Daoy (cell line): ENCODE measurements around the gene CASKIN1. TPM values are rescaled to one million over a fixed set of nuclear protein-coding genes. Genes with fewer than 3 reads are reported as not detected.
A peak's percentile ranks its signal among the peaks of the same experiment; 100 is the strongest.
"Not testable (repeated sequence)": the region's sequence is repeated elsewhere in the genome, so short reads cannot be mapped to it uniquely, and the experiment has no call there.

Experiments
- DNase-seq: peaks from one replicate; pipeline ENCODE4 v3.0.0-alpha.2; 2015; ENCODE audit warnings: low read depth
- total RNA-seq: library from RNA; depleted of rRNA; stranded (reverse); fragments of >200 nt; shearing (Covaris generic); gene quantifications from 2 replicates; pipeline ENCODE4 v1.2.3, GENCODE V29; 2014; rRNA removed

The CASKIN1 gene
- total RNA-seq, 1 experiment from 2014 or later: not detected

DNA sequence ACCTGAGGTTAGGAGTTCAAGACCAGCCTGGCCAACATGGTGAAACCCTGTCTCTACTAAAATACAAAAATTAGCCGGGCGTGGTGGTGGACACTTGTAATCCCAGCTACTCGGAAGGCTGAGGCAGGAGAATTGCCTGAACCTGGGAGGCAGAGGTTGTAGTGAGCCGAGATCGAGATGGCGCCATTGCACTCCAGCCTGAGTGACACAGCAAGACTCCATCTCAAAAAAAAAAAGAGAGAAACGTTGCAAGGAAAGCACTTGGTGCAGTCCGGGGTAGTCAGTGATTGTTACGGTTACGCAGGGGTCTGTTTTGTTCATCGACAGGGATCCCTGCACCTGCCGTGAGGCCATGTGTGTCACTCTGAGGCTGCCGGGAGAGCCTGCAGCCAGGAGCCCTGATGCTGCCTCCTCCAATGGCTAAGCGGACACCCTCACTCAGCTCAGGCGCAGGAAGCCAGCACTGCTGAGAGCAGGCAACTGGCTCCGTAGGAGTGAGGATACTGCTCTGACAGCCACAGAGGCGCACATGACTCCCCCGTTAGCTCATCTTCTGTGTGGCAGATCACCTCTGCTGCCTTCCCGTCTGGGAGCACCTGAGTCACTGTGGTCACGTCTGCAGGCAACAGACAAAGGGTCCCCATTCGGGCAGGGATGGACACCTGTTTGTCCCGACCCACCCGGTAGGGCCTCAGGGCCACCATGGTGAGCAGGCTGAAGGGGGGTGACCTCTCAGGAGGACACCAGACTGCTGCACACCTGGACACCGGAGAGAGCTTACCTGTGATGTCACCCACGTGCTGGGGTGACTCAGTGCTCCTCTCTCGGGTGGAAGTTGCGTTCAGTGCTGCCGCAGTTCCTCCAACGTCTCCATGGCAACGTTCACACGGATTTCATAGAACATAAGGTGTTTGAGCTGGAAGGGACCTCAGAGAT, 53.2 kb downstream of the CASKIN1 start:
- DNase-seq: no peak

DNA sequence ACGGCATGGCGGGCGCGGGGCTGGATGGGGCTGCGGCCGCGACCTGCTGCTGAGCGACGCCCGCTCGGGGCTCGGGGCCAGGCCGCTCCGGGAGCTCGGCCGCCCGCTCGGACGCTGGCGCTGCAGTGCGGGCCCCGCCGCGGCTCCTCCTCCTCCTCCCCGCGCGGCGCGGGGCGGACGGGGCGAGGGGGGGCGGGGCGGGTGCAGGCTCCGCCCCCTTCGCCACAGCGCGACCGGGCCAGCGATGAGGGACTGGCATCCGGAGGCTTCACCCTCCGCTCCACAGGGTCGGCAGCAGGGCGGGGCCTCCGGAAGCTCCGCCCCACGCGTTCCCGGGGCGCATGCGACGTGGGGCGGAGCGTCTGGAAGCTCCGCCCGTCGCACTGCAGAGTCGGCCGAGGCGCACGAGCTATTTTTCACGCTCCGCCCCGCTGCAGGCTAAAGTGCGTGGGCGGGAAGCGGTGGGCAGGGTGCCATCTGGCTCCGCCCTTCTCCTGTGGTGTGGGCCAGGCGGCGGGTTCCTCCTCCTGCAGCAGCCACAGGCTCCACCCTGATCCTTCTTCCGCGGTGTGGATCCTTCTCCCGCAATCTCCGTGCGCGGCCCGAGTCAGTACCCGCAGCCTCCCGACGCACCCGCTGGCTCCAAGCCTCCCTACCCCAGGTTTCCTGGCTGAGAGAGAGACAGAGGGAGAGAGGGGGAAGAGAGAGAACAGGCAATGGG, 60.5 kb downstream of the CASKIN1 start, which contains the start of gene PKD1:
PKD1 (minus strand) TSS at position 129 of the 721 bp plus-strand sequence. CDS start 209 bp downstream, outside the sequence.
- DNase-seq: peak; percentile 86

DNA sequence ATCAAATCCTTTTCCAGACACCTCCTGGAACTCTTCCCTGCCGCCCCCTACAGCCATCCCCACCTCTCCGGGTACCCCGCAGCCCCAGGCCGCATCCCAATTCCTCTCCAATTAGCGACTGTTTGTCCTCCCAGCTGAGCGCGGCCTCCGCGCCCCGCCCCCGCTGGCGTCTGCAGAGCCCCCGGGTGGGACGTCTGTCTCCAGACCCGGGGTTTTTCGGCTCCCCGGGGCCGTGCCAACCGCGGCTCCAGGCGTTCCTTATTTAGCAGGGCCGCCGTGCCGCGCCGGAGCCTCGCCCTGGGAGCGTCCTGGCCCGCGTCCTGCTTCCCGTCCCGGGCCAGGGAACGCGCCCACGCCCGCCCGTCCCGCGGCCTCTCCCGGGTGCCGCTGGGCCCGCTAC, 61.3 kb downstream of the CASKIN1 start:
- DNase-seq: not testable (repeated sequence)

DNA sequence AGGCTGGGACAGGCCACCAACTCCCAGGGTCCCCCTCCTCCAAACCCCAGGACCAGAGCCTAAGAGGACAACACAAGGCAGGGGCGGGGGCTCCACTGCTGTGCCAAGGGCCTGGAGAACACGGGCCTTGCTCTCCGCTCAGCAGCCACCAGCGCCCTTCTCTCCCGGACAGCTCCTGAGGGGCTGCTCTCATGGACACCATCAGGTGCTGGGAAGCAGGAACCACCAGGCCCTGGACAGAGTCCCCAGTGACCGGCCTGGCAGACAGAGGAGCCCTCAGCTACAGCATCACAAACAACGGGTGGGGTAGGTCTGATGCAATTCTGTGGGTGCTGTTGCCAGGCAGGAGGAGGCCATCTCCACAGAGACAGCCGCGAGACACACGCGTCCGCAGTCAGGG, 62.6 kb downstream of the CASKIN1 start:
- DNase-seq: not testable (repeated sequence)

DNA sequence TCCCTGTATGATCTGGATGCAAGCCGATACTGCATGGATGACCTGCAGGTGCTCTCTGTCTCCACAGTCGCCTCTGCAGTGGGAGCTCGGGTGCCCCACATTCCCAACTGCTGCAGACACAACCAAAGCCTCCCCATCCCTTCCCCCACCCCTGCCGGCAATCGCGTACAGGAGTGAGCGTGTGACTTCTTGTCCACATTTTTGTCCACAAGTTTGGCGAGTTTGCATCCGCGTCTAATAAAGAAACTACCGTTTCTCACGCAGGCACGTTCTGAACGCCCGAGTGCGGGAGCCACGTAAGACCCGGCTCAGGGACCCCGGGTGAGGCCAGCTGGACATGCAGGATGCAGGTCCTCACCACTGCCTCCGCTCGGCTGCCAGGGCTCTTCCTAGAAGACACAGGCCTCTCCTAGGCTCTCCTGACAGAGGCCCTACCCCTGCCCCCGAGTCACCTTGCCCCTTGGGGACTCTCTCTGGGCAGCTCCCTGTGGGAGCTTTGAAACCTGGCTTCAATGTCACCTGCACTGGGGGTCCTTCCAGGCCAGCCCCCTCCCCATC, 66.4 kb downstream of the CASKIN1 start:
- DNase-seq: not testable (repeated sequence)

DNA sequence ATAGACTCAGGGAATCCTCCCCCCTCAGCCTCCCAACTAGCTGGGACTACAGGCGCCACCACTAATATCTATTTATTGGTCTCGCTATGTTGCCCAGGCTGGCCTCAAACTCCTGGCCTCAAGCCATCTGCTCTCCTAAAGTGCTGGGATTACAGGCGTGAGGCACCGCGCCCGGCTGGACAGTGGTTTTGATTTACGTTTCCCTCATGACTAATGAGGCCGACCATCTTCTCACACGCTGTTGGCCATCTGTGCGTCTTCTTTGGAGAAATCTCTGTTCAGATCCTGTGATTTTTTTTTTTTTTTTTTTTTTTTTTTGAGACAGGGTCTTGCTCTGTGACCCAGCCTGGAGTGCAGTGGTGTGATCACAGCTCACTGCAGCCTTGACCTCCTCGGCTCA, 67.2 kb downstream of the CASKIN1 start:
- DNase-seq: not testable (repeated sequence)

DNA sequence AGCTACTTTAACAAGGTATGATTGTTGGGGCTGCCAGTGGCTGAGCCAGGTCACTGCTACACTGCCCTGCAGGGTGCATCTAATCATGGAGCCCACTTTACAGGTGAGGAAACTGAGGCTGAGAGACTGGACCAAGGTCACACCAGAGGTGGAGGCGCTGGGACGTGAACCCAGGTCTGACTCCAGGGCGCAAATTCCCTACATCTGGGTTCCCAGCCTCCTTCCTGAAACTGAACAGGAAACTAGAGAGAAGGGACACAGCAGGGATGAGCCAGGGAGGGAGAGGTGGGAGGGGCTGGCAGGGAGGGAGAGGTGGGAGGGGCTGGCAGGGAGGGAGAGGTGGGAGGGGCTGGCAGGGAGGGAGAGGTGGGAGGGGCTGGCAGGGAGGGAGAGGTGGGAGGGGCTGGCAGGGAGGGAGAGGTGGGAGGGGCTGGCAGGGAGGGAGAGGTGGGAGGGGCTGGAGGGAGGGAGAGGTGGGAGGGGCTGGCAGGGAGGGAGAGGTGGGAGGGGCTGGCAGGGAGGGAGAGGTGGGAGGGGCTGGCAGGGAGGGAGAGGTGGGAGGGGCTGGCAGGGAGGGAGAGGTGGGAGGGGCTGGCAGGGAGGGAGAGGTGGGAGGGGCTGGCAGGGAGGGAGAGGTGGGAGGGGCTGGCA, 68.7 kb downstream of the CASKIN1 start:
- peak; percentile 49 for DNase-seq

Other genes with a start within 250 kb of the CASKIN1 start
- gene RPL3L, start 241.9 kb downstream of the CASKIN1 start, total RNA-seq: not detected in 2 replicates
- gene NDUFB10, start 237.1 kb downstream of the CASKIN1 start, total RNA-seq: 147 and 156 TPM in 2 replicates
- gene RPS2, start 231.8 kb downstream of the CASKIN1 start, total RNA-seq: 1,645 and 2,369 TPM in 2 replicates
- not detected in 2 replicates for gene RNF151, start 229.7 kb downstream of the CASKIN1 start, total RNA-seq
- 49.5 and 49.6 TPM in 2 replicates for gene TBL3, start 224.6 kb downstream of the CASKIN1 start, total RNA-seq
- not detected in 2 replicates for gene NOXO1, start 215.1 kb downstream of the CASKIN1 start, total RNA-seq
- 22.7 and 29.7 TPM in 2 replicates for gene GFER, start 212.4 kb downstream of the CASKIN1 start, total RNA-seq
- gene SYNGR3, start 206.6 kb downstream of the CASKIN1 start, total RNA-seq: 0.29 TPM in 1 of 2 replicates, not detected in the other
- gene ZNF598, start 186.8 kb downstream of the CASKIN1 start, total RNA-seq: 19.8 and 21.6 TPM in 2 replicates
- 0.46 and 1.5 TPM in 2 replicates for gene NPW, start 176.8 kb downstream of the CASKIN1 start, total RNA-seq
- gene NHERF2, start 169.7 kb downstream of the CASKIN1 start, total RNA-seq: 38.1 and 41.8 TPM in 2 replicates
- gene NTHL1, start 148.8 kb downstream of the CASKIN1 start, total RNA-seq: 29.3 and 39.4 TPM in 2 replicates
- gene TSC2, start 148.6 kb downstream of the CASKIN1 start, total RNA-seq: 31.4 and 34.1 TPM in 2 replicates
- 12.0 and 46.5 TPM in 2 replicates for gene PKD1, start 60.7 kb downstream of the CASKIN1 start, total RNA-seq
- 0.11 and 0.21 TPM in 2 replicates for gene RAB26, start 48.0 kb downstream of the CASKIN1 start, total RNA-seq
- 43.4 and 45.5 TPM in 2 replicates for gene TRAF7, start 40.8 kb downstream of the CASKIN1 start, total RNA-seq
- gene MLST8, start 8.8 kb upstream of the CASKIN1 start, total RNA-seq: 12.1 and 19.3 TPM in 2 replicates
- gene BRICD5, start 14.3 kb upstream of the CASKIN1 start, total RNA-seq: 0.68 and 1.9 TPM in 2 replicates
- 16.9 and 21.8 TPM in 2 replicates for gene PGP, start 18.2 kb upstream of the CASKIN1 start, total RNA-seq
- gene E4F1, start 27.0 kb upstream of the CASKIN1 start, total RNA-seq: 20.5 and 20.8 TPM in 2 replicates
- gene DNASE1L2, start 39.8 kb upstream of the CASKIN1 start, total RNA-seq: 0.89 and 1.0 TPM in 2 replicates
- gene ECI1, start 55.0 kb upstream of the CASKIN1 start, total RNA-seq: 22.6 and 41.1 TPM in 2 replicates
- gene RNPS1, start 71.5 kb upstream of the CASKIN1 start, total RNA-seq: 147 and 161 TPM in 2 replicates
- gene ABCA3, start 144.1 kb upstream of the CASKIN1 start, total RNA-seq: 5.5 and 5.9 TPM in 2 replicates
- 36.3 and 37.3 TPM in 2 replicates for gene CCNF, start 232.8 kb upstream of the CASKIN1 start, total RNA-seq